Mesodermal cell (in vitro differentiated cells): Measurements from ENCODE around the gene ATG7.
"Not testable (repeated sequence)": the region's sequence is repeated elsewhere in the genome, so short reads cannot be mapped to it uniquely, and the experiment has no call there.

Experiments used
- H3K27ac ChIP-seq: 2 replicates; pipeline ENCODE4 v1.7.0; 2013; ENCODE audit warnings: mild to moderate bottlenecking, low read depth, low read length, moderate library complexity; ENCODE audit not compliant: severe bottlenecking
- H3K36me3 ChIP-seq: 2 replicates; pipeline ENCODE4 v1.7.1; 2013; ENCODE audit warnings: mild to moderate bottlenecking, low read length, moderate library complexity; ENCODE audit not compliant: control insufficient read depth, insufficient read depth
- H3K4me1 ChIP-seq: one replicate; pipeline ENCODE4 v1.7.1; 2013; ENCODE audit warnings: mild to moderate bottlenecking, low read length; ENCODE audit not compliant: insufficient read depth, control insufficient read depth, poor library complexity, severe bottlenecking
- H3K4me3 ChIP-seq: 2 replicates; pipeline ENCODE4 v1.7.0; 2013; ENCODE audit warnings: low read length, control low read depth, mild to moderate bottlenecking; ENCODE audit not compliant: insufficient read depth, poor library complexity, severe bottlenecking; ENCODE audit errors: extremely low read depth
- H3K9me3 ChIP-seq: 2 replicates; pipeline ENCODE4 v1.7.1; 2013; ENCODE audit warnings: mild to moderate bottlenecking, low read length, moderate library complexity; ENCODE audit not compliant: control insufficient read depth
- WGBS, 2 experiments: methylation state at CpG; one replicate each; pipeline ENCODE4 v1.1.5; 2013; ENCODE audit warnings: missing lambda C conversion rate in 2 of 2; ENCODE audit not compliant: insufficient coverage in 2 of 2; 5-methylcytosine and 5-hydroxymethylcytosine counted together

Gene ATG7

GRCh38 chr3:11479221-11479620, 207.0 kb downstream of the ATG7 start:
- Histone ChIP-seq H3K9me3 (no peaks in the 10 kb centered on the region), H3K27ac (no peak overlapping the region), H3K4me3 (no peak overlapping the region), H3K4me1 (peaks cover 26% of the 10 kb centered on the region), H3K36me3 (no peaks in the 10 kb centered on the region)
- 71 to 80% methylated on average over 1 of the region's 3 CpGs for WGBS, 2 experiments

DNA sequence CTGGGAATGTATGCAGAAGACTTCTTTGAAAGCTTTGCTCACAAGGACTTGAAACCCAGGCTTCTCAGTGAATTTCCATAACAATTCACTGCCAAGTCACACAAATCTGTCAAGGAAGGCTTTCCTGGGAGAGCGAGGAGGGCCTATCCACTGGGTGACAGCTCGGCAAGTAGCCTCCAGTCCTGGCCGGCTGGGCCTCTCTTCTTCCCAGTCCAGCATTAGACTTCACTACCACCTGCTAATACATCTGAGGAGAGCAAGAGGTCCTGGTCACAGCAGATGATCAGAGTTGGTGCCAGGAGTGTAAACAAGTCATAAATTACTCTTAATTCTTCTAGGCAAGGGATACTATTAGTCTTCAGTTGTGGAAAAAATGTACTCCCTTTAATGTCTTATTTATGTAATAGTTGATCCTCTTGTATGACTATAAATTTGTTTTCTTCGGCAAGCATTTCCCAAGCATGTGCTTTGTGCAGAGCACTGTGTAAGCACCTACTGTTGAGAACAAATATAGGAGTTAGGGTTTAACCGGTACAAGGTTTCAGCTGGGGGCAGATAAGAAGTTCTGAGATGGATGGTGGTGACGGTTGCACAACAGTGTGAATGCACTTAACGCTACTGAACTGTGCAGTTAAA, 208.6 kb downstream of the ATG7 start:
- H3K4me1 ChIP-seq = peaks cover 26% of the 10 kb centered on the region
- no peak overlapping the region for H3K4me3 ChIP-seq
- H3K27ac ChIP-seq = no peak overlapping the region
- 87 to 88% methylated on average over 4 of the region's 7 CpGs for WGBS, 2 experiments
- no peaks in the 10 kb centered on the region for H3K36me3 ChIP-seq
- no peaks in the 10 kb centered on the region for H3K9me3 ChIP-seq

DNA sequence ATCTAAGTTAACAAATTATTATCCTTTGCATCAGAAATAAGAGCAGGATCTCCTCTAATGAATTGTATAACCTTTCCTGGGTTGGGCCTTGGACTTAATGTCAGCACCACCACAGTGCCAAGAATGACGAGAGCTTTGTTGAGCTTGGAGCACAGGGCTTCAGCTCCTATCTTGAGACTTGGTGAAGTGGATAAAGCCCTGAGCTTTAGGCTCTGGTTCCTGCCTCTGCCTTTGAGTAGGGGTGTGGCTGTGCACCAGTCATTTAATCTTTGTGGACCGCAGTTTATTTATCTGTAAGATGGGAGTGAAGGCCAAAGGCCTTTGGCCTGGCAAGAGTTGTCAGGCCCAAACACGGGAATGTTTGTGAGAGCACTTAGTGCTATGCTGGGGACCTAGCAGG, 209.4 kb downstream of the ATG7 start:
- no peaks in the 10 kb centered on the region for H3K9me3 ChIP-seq
- WGBS, 2 experiments = 86 to 89% methylated on average over 2 to 3 of the region's 3 CpGs
- peaks cover 26% of the 10 kb centered on the region for H3K4me1 ChIP-seq
- no peak overlapping the region for H3K4me3 ChIP-seq
- H3K36me3 ChIP-seq = no peaks in the 10 kb centered on the region
- no peak overlapping the region for H3K27ac ChIP-seq

- no peaks in the 10 kb centered on the region for H3K9me3 ChIP-seq
- no peak overlapping the region for H3K27ac ChIP-seq
- H3K4me3 ChIP-seq = no peak overlapping the region
- WGBS, 2 experiments = 82 to 98% methylated on average over 3 to 5 of the region's 8 CpGs
- no peaks in the 10 kb centered on the region for H3K36me3 ChIP-seq
- peaks cover 23% of the 10 kb centered on the region for H3K4me1 ChIP-seq
Observed at GRCh38 chr3:11482021-11482420, 209.8 kb downstream of the ATG7 start.

DNA sequence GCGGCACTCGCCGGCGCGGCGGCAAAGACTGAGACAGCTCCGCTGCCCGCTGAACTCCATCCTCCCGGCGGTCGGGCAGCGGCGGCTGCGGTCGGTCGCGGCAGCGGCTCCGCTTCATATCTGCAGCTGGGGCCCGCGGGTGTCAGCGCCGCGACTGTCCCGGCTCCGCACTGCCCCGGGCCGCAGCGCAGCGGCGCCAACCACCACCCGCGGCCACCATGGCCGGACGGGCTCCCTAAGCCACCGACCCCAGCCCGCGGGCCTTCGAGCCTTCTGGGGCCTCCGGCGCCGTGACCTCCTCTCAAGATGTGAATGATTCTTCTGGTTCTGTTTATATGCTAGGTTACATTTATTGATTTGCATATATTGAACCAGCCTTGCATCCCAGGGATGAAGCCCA, 216.2 kb downstream of the ATG7 start:
- H3K36me3 ChIP-seq, H3K4me3 ChIP-seq, H3K27ac ChIP-seq, H3K4me1 ChIP-seq, H3K9me3 ChIP-seq: not testable (repeated sequence)
- 93 to 98% methylated on average over 10 to 12 of the region's 42 CpGs for WGBS, 2 experiments

DNA sequence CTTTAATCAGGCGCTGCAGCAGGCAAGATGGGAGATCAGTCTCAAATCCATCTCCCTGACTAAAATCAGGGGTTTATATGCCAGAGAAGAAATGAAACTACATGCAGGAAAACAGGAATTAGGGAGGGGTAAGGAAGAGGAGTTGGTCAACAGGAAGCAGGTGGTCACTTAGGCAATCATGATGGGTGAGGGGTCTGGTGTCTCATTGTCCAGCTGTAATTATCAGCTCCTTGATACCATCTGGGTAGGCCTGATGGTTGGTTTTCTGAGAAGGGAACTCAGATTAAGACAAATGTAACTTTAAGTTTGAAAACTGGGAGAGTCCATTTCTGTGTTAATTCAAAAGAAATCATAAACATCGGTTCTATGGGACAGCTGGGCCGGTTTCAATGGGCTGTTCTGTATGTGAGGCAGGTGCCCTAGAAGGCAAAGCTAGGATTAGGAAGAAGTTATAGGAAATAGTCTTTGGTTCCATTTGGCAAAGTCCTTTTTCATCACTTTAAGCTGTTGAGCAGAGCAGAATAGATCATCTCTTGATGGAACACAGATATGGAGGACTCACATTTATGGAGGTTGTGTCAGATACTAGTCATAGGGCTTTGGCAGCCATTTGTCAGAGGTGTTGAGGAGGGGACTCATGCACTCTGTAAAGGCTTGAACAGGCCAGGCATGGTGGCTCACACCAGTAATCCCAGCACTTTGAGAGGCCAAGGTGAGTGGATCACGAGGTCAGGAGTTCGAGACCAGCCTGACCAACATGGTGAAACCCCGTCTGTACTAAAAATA, 222.1 kb downstream of the ATG7 start:
- H3K9me3 ChIP-seq = peaks cover 19% of the 10 kb centered on the region
- no peaks in the 10 kb centered on the region for H3K36me3 ChIP-seq
- H3K27ac ChIP-seq = no peak overlapping the region
- no peak overlapping the region for H3K4me3 ChIP-seq
- WGBS, 2 experiments = 96 to 100% methylated on average over 4 to 6 of the region's 6 CpGs
- no peaks in the 10 kb centered on the region for H3K4me1 ChIP-seq

DNA sequence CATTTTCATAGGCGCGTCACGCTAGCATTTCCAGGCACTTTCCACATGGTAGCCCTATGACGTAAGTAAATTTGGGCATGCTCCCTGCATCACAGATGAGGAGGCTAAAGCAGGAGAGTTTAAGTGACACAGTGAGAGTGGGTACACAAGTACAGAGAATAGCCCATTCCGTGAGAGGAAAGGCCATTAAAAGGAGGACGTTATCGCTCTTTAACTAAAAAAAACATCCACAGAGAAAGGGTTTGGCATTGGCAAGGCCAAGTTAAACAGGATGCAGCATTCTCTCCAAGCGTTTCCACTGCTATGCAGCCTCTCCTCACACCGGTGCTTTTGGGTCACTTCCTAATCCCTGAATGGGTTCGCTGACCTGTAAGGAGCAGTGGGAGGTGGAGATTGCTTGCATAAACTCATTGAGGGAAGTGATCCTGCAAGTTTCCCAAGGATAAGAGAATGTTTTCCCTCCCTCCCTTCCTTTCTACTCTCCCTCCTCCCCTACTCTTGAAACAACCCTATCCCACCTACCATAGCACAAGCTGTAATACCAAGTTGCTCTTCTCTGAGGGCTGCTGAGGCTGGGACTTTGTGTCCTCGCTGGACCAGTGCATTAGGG, 223.9 kb downstream of the ATG7 start:
- WGBS, 2 experiments = 67 to 78% methylated on average over 6 to 9 of the region's 11 CpGs
- no peaks in the 10 kb centered on the region for H3K4me1 ChIP-seq
- peak overlapping the region; percentile 1 for H3K27ac ChIP-seq

GRCh38 chr3:11498177-11498576, 226.0 kb downstream of the ATG7 start:
- 91 to 92% methylated on average over 2 of the region's 2 CpGs for WGBS, 2 experiments
- Histone ChIP-seq H3K27ac (no peak overlapping the region), H3K4me1 (no peaks in the 10 kb centered on the region)

More for the DNA sequence above, 223.9 kb downstream of the ATG7 start:
- Histone ChIP-seq H3K4me3 (no peak overlapping the region), H3K36me3 (no peaks in the 10 kb centered on the region), H3K9me3 (peaks cover 19% of the 10 kb centered on the region)

DNA sequence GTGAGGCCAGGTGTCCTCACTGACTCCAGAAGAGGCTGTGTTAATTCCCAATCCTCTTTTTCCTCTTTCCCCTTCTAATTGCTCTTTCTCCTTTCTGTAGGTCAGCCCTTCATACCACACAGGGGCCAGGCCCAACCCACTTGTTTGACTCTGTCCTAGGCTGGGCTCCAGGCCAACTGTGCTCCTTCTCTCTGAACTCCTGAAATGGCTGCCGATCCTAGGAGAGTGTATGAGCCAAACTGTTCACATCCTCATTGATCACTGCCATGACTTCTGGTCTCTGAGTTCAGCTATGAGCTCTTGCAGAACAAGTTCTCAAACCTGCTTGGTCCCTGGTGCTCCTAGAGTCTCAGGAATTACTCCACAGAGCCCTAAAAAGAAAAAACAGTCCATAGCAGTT, 226.4 kb downstream of the ATG7 start:
- H3K4me3 ChIP-seq = no peak overlapping the region
- H3K9me3 ChIP-seq = peaks cover 10% of the 10 kb centered on the region
- H3K36me3 ChIP-seq = no peaks in the 10 kb centered on the region
- no peak overlapping the region for H3K27ac ChIP-seq
- WGBS, 2 experiments = 78 to 90% methylated on average over 1 of the region's 1 CpG
- no peaks in the 10 kb centered on the region for H3K4me1 ChIP-seq

More at GRCh38 chr3:11498177-11498576, 226.0 kb downstream of the ATG7 start:
- no peak overlapping the region for H3K4me3 ChIP-seq
- no peaks in the 10 kb centered on the region for H3K36me3 ChIP-seq
- peaks cover 14% of the 10 kb centered on the region for H3K9me3 ChIP-seq

DNA sequence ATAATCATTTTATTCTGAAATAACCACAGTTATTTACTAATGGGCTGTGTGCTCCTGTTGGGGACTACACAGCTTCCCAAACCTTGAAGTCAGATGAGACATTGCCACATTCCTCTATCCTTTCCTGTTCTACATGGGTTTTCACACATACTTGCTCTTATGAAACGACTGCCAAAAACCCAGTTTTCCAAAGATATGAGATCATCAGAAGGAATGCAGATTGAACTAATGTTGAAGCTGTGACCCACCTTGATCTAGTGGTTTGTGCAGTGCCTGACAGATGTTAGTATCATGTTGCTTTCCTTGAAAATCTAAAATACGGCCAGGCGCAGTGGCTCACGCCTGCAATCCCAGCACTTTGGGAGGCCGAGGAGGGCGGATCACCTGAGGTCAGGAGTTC, 226.9 kb downstream of the ATG7 start:
- Histone ChIP-seq H3K9me3 (peaks cover 5% of the 10 kb centered on the region), H3K4me1 (no peaks in the 10 kb centered on the region), H3K27ac (no peak overlapping the region), H3K36me3 (no peaks in the 10 kb centered on the region), H3K4me3 (no peak overlapping the region)
- WGBS, 2 experiments = 94% methylated on average over 6 of the region's 6 CpGs

GRCh38 chr3:11502413-11502812, 230.2 kb downstream of the ATG7 start:
- H3K4me1 ChIP-seq, H3K4me3 ChIP-seq, H3K9me3 ChIP-seq, H3K27ac ChIP-seq, H3K36me3 ChIP-seq: not testable (repeated sequence)
- WGBS, 2 experiments = no CpG with 5 or more reads among the region's 3 CpGs
